Measurements from ENCODE around the gene BCS1L. TPM values are rescaled to one million over a fixed set of nuclear protein-coding genes. Genes with fewer than 3 reads are reported as not detected.

The BCS1L gene
- total RNA-seq, 1 experiment from 2014 or later, result 17.4 TPM

GRCh38 chr2:218708086-218708485 is 48.6 kb downstream of the BCS1L start:
- in situ Hi-C loops (cut with HindIII; ENCODE audit: low pct_unique_long_range_greater_than_20kb, low sequenced_read_pairs), result no loop called here
- no peak for DNase-seq (ENCODE audit: low read depth)

GRCh38 chr2:218709908-218710307 is 50.4 kb downstream of the BCS1L start:
- no peak for DNase-seq (ENCODE audit: low read depth)
- in situ Hi-C loops (cut with HindIII; ENCODE audit: low pct_unique_long_range_greater_than_20kb, low sequenced_read_pairs), result no loop called here

DNA sequence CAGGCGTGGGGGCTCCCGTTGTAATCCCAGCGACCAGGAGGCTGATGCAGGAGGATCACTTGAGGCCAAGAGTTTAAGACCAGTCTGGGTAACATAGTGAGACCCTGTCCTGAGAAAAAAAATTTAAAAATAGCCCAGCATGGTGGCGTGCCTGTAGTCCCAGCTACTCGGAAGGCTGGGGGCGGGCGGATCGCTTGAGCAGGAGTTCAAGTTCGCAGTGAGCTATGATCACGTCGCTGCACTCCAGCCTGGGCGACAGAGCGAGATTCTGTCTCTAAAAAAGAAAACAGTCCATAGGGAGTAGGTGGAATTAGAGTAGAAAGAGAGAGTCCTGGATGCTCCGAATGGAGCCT is 50.8 kb downstream of the BCS1L start:
- in situ Hi-C loops (cut with HindIII; ENCODE audit: low pct_unique_long_range_greater_than_20kb, low sequenced_read_pairs), result no loop called here

GRCh38 chr2:218710687-218711549 is 51.4 kb downstream of the BCS1L start, which contains the start of gene TTLL4:
Gene TTLL4 (plus strand): TSS chr2:218710835. CDS start chr2:218737677, 26,842 bp downstream.
- in situ Hi-C loops (cut with HindIII; ENCODE audit: low pct_unique_long_range_greater_than_20kb, low sequenced_read_pairs), result no loop called here
- DNase-seq (ENCODE audit: low read depth), result peak; percentile 86

More for the DNA sequence above, 50.8 kb downstream of the BCS1L start:
- DNase-seq (ENCODE audit: low read depth), result no peak

GRCh38 chr2:218711550-218711929 is 52.1 kb downstream of the BCS1L start:
- in situ Hi-C loops (cut with HindIII; ENCODE audit: low pct_unique_long_range_greater_than_20kb, low sequenced_read_pairs), result no loop called here
- peak; percentile 48 for DNase-seq (ENCODE audit: low read depth)

Other genes starting within 250 kb of the BCS1L start
- not detected in 2 replicates for gene VIL1, start 240.6 kb upstream of the BCS1L start, total RNA-seq (2014; rRNA removed; shearing (Covaris generic); ENCODE audit: low replicate concordance)
- 9.5 and 11.5 TPM in 2 replicates for gene USP37, start 91.3 kb upstream of the BCS1L start, total RNA-seq (2014; rRNA removed; shearing (Covaris generic); ENCODE audit: low replicate concordance)
- 46.7 and 69.8 TPM in 2 replicates for gene CNOT9, start 90.8 kb upstream of the BCS1L start, total RNA-seq (2014; rRNA removed; shearing (Covaris generic); ENCODE audit: low replicate concordance)
- gene PLCD4, start 51.8 kb upstream of the BCS1L start, total RNA-seq (2014; rRNA removed; shearing (Covaris generic); ENCODE audit: low replicate concordance), result 4.3 and 11.9 TPM in 2 replicates
- 1.4 and 5.4 TPM in 2 replicates for gene ZNF142, start 60 bp upstream of the BCS1L start, total RNA-seq (2014; rRNA removed; shearing (Covaris generic); ENCODE audit: low replicate concordance)
- 22.7 and 28.5 TPM in 2 replicates for gene RNF25, start 12.3 kb downstream of the BCS1L start, total RNA-seq (2014; rRNA removed; shearing (Covaris generic); ENCODE audit: low replicate concordance)
- gene STK36, start 12.4 kb downstream of the BCS1L start, total RNA-seq (2014; rRNA removed; shearing (Covaris generic); ENCODE audit: low replicate concordance), result 7.3 and 9.4 TPM in 2 replicates
- 1.9 and 8.0 TPM in 2 replicates for gene TTLL4, start 51.2 kb downstream of the BCS1L start, total RNA-seq (2014; rRNA removed; shearing (Covaris generic); ENCODE audit: low replicate concordance)
- not detected in 2 replicates for gene CYP27A1, start 122.5 kb downstream of the BCS1L start, total RNA-seq (2014; rRNA removed; shearing (Covaris generic); ENCODE audit: low replicate concordance)
- gene PRKAG3, start 172.1 kb downstream of the BCS1L start, total RNA-seq (2014; rRNA removed; shearing (Covaris generic); ENCODE audit: low replicate concordance), result not detected in 2 replicates
- 1.3 and 4.4 TPM in 2 replicates for gene WNT6, start 200.1 kb downstream of the BCS1L start, total RNA-seq (2014; rRNA removed; shearing (Covaris generic); ENCODE audit: low replicate concordance)
- 4.5 and 6.5 TPM in 2 replicates for gene WNT10A, start 221.2 kb downstream of the BCS1L start, total RNA-seq (2014; rRNA removed; shearing (Covaris generic); ENCODE audit: low replicate concordance)